ENCODE results near the gene SYNDIG1.

The SYNDIG1 gene

DNA sequence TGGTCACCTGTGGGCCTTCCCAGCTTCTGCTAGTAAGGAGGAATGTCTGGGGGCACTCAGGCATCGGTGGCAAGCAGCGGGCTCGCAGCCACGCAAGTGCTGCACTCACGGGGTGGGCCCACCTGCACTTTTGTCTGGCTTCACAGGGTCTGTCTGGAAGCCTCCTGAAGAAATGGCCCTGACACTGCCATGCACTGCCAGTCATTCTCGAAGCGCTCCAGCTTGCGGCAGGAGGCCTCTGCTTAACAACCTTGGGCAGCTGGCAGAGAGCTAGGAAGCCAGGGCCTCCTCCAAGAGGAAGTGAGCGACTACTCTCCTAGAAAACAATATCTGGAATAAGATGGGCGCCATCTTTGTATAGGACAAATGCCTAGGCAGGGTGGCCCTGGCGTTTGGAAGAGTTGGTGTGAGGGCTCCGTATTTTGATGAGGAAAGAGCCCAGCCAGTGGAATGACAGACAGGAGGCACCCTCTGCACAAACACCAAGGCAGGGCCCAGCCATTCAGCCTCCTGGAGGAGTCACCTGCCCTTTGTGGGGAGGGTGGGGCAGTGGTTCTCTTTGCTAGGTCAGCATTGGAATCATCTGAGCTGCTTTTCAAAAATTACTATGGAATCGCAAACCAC is 113.9 kb downstream of the SYNDIG1 start:
- DNase-seq (ENCODE audit: low spot score) = no peak

GRCh38 chr20:24584078-24584477 is 114.6 kb downstream of the SYNDIG1 start:
- no peak for DNase-seq (ENCODE audit: low spot score)

- no peak for DNase-seq (ENCODE audit: low spot score)
Measured at GRCh38 chr20:24584538-24585356, 115.3 kb downstream of the SYNDIG1 start.

DNA sequence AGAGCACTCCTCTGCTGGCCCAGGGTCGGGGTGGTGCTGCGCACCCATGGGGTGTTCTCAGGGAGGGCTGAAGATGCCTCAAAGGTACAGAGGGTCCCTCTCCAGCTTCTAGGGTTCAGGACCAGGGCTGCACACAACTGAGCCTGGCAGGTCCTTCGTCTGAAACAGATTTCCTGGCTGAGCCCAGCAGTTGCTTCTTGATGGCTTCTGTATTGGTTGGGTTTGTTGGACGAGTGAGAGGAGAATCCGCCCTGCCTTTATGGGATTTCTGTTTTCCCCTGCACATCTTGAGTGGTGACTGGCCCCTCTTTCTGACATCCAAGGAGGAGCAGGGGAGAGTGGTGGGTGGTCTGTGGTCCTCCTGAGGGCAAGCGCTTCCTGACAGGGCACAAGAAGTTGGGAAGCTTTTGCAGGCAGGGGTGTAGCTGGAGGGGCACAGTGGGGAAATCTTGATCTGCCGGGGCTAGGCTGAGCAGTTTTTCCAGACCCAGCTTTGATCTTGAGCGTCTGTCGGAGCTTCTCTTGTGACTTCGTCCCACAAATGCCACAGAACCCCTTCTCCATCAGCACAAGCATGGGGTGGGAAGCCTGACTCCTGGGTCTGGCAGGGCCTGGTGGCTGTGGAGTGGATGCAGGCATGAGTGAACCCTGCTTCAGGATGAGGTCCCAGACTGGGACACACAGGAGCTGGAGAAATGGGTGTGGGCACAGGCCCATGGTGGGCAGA is 116.5 kb downstream of the SYNDIG1 start:
- DNase-seq (ENCODE audit: low spot score) = no peak

DNA sequence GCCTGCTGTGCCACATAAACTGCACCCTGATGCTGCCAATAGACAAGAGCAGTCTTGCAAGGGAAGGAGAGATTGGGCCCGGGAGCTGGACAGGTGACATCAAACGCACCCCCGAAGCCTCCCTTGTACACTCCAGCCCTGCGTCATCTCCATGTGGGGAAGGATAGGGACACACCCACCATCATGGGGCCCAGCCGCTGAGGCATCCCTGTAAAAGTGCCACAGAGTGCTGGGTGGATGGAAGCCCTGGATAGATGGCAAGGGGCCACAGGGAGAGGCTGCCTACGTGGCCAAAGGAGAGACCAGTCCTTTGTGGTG is 117.1 kb downstream of the SYNDIG1 start:
- no peak for DNase-seq (ENCODE audit: low spot score)

GRCh38 chr20:24587384-24588046 is 118.1 kb downstream of the SYNDIG1 start:
- no peak for DNase-seq (ENCODE audit: low spot score)

- no peak for DNase-seq (ENCODE audit: low spot score)
Measured at GRCh38 chr20:24588047-24588635, 118.7 kb downstream of the SYNDIG1 start.

DNA sequence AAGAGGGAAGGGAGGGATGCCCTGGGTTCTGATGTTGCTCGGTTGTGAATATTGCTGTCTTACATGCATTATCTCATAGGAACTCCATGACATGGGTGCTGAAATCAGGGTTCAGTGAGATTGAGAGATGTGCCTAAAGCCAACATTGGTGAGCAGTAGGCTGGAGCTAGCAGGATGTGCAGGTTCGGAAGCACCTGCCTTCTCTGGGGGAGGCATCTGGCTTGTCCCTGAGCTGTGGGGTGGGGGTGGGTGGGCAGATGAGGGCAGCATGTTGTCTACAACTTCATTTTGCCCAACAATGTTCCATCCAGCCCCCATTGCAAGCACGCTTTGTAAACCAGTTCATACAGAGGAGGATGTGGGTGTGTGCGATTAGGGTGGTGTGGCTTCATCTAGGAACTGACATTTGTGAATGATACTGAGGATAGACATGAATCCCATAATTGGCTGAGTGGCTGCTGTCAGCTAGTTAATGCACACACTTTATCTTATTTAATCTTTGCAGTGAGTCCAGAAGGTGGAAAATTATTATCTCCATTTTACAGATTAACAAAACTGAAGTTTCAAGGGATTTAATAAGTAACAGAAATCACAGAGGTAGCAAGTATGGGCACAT is 119.4 kb downstream of the SYNDIG1 start:
- no peak for DNase-seq (ENCODE audit: low spot score)

DNA sequence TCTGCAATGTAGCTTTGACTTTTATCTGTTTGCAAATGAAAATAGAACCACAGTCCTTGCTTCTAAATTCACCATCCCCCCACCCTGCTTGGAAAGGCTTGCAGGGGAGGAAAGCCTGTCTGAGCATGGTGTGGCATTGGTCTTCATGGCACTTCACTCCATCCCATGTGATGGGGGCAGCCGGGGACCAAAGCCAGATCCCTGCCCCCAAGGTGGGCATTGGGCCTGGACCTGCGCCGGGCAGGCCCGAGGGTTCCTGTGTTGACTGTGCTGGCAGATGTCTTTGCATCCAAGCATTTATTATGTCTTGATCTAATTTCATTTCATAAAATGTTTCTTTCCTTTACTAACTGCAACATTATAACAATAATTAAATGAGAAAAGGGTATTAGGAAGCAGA is 120.0 kb downstream of the SYNDIG1 start:
- no peak for DNase-seq (ENCODE audit: low spot score)

- DNase-seq (ENCODE audit: low spot score) = no peak
Measured at GRCh38 chr20:24589815-24590177, 120.4 kb downstream of the SYNDIG1 start.

DNA sequence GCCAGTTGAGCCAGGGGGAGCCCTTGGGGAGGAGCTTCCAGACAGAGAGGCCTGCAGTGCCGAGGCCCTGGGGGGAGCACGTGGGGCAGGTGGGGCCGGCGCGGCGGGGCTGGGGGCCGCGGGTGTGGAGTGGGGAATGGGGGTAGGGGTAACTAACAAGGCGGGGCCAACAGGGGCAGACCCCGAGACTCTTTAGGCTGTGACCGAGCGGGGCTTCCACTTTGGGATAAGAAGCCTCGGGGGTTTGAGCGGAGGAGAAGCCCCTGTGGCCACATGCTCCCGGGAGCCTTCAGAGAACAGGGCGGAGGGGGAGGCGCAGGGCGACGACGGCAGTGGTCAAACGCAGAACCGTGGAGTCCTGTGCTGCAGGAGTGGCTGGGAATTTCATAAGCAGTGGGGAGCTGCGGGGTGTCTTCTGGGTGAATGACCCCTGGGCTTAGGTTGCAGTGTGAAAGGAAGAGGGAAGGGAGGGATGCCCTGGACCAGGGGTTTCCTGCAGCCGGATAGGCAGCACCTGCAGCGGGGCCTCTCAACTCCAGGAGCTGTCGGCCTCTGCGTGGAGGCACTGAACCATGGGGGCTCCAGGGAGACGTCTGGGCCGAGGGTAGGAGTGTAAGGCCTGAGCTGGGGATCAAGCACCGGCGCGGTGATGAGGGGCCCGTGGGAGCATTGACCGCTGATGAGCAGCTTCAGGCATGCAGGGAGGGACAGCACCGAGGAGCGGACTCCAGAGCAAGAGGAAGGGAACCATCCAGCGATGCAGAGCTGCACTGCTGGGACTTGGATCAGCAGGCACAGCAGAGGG is 121.0 kb downstream of the SYNDIG1 start:
- no peak for DNase-seq (ENCODE audit: low spot score)

GRCh38 chr20:24597051-24597450 is 127.6 kb downstream of the SYNDIG1 start:
- no peak for DNase-seq (ENCODE audit: low spot score)

DNA sequence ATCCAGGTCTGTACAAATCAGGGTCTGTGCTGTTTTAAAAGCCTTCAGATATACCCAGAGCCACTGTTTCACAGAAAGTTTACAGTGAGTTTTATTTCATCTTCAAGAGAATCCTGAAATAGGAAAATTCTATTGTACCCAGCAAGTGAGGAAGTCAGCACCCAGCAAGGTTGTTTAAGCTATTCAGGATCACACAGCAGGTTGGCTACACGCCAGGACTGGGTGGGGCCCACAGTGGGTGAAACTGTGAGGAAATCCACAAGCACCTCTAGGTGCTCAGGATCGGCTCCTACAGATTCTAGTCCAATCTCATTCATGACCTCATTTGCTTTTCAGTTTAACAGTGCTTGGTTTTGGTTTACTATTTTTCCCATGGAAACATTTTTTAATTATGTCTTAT is 128.9 kb downstream of the SYNDIG1 start:
- no peak for DNase-seq (ENCODE audit: low spot score)

GRCh38 chr20:24598996-24599395 is 129.6 kb downstream of the SYNDIG1 start:
- DNase-seq (ENCODE audit: low spot score) = no peak

DNA sequence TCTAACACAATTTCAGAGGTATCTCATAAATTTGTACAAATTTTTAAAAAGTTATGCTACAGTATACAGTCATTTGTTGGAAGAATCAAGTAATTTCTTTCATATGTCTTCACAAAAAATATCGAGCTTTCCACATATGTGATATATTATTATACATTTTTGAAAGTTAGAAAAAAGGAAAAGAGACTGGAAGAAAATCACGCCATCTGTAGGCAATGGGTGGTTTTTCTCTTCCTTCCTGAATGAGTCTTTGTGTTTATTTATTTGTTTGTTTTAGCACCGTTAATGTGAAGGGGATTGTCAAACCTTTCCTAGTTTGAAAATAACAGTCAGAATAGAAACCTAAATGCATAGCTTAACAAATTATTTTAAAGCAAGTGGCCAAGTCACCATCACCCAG is 130.6 kb downstream of the SYNDIG1 start:
- DNase-seq (ENCODE audit: low spot score) = no peak

- DNase-seq (ENCODE audit: low spot score) = no peak
Measured at GRCh38 chr20:24603454-24603853, 134.0 kb downstream of the SYNDIG1 start.

- DNase-seq (ENCODE audit: low spot score) = no peak
Measured at GRCh38 chr20:24604966-24605665, 135.7 kb downstream of the SYNDIG1 start.

GRCh38 chr20:24605937-24606455 is 136.6 kb downstream of the SYNDIG1 start:
- no peak for DNase-seq (ENCODE audit: low spot score)

GRCh38 chr20:24607402-24607801 is 138.0 kb downstream of the SYNDIG1 start:
- no peak for DNase-seq (ENCODE audit: low spot score)
